ENCODE results near the gene CRABP2.

Gene CRABP2

GRCh38 chr1:156728599-156729462, 23.4 kb upstream of the CRABP2 start, which contains the start of gene ISG20L2:
TSS of gene ISG20L2 (minus strand) at chr1:156728766. CDS start at chr1:156727652, 1,114 bp downstream.
- H3K9me3 ChIP-seq (replicated peaks; ENCODE audit: insufficient read depth, low read length), result no peaks in the 10 kb centered on the region
- peaks cover 32% of the 10 kb centered on the region for H3F3A ChIP-seq (ENCODE audit: insufficient read depth, low read length)
- peak within 1 kb of the TSS; percentile 56 for H3K27ac ChIP-seq (ENCODE audit: low read length)
- DNase-seq, result peak; percentile 100
- H3K36me3 ChIP-seq (replicated peaks; ENCODE audit: insufficient read depth, low read length), result peaks cover 7% of the 10 kb centered on the region
- H3K79me2 ChIP-seq (ENCODE audit: low read length), result peaks cover 60% of the 10 kb centered on the region
- H3K27me3 ChIP-seq (replicated peaks; ENCODE audit: insufficient read depth, low read length), result no peaks in the 10 kb centered on the region
- H3K4me2 ChIP-seq (ENCODE audit: low read depth, low read length), result peak within 1 kb of the TSS; percentile 97
- peak within 1 kb of the TSS; percentile 90 for H2AFZ ChIP-seq (ENCODE audit: low read length)
- H3K9me2 ChIP-seq (replicated peaks; ENCODE audit: insufficient read depth, low read length), result no peaks in the 10 kb centered on the region
- peak within 1 kb of the TSS; percentile 85 for H3K9ac ChIP-seq (ENCODE audit: low read length)
- H3K4me1 ChIP-seq (ENCODE audit: low read length), result peaks cover 16% of the 10 kb centered on the region
- H3K4me3 ChIP-seq (ENCODE audit: low read length), result peak within 1 kb of the TSS; percentile 95
- peaks cover 18% of the 10 kb centered on the region for H4K20me1 ChIP-seq (ENCODE audit: insufficient read depth, low read length)
- TF ChIP-seq EZH2phosphoT487 (IDR thresholded peaks at IDR 0.05; ENCODE audit: low read length) (no peak), CTCF (IDR thresholded peaks at IDR 0.05; ENCODE audit: low read length) (no peak), EZH2 (optimal IDR thresholded peaks at IDR 0.05; ENCODE audit: low read depth, low read length) (no peak)

- Histone ChIP-seq H4K20me1 (ENCODE audit: insufficient read depth, low read length) (peaks cover 21% of the 10 kb centered on the region), H3K4me3 (ENCODE audit: low read length) (peak within 1 kb of the TSS; percentile 95), H3K9me3 (replicated peaks; ENCODE audit: insufficient read depth, low read length) (no peaks in the 10 kb centered on the region), H3K4me2 (ENCODE audit: low read depth, low read length) (peak within 1 kb of the TSS; percentile 97), H3K4me1 (ENCODE audit: low read length) (peaks cover 16% of the 10 kb centered on the region), H3K9me2 (replicated peaks; ENCODE audit: insufficient read depth, low read length) (no peaks in the 10 kb centered on the region), H3K36me3 (replicated peaks; ENCODE audit: insufficient read depth, low read length) (peaks cover 14% of the 10 kb centered on the region), H3K27ac (ENCODE audit: low read length) (peak within 1 kb of the TSS; percentile 56), H2AFZ (ENCODE audit: low read length) (peak within 1 kb of the TSS; percentile 90), H3K9ac (ENCODE audit: low read length) (peak within 1 kb of the TSS; percentile 85), H3F3A (ENCODE audit: insufficient read depth, low read length) (peaks cover 32% of the 10 kb centered on the region), H3K79me2 (ENCODE audit: low read length) (peaks cover 67% of the 10 kb centered on the region), H3K27me3 (replicated peaks; ENCODE audit: insufficient read depth, low read length) (no peaks in the 10 kb centered on the region)
- TF ChIP-seq CTCF (IDR thresholded peaks at IDR 0.05; ENCODE audit: low read length) (no peak), EZH2phosphoT487 (IDR thresholded peaks at IDR 0.05; ENCODE audit: low read length) (no peak), EZH2 (optimal IDR thresholded peaks at IDR 0.05; ENCODE audit: low read depth, low read length) (no peak)
- peak; percentile 93 for DNase-seq
Measured at GRCh38 chr1:156727926-156728598, 22.7 kb upstream of the CRABP2 start, which contains the start of gene METTL25B. TSS of gene METTL25B (plus strand) at chr1:156728469. CDS start at chr1:156729105, 636 bp downstream.

GRCh38 chr1:156727492-156727891, 22.1 kb upstream of the CRABP2 start:
- Histone ChIP-seq H3K36me3 (replicated peaks; ENCODE audit: insufficient read depth, low read length) (peaks cover 19% of the 10 kb centered on the region), H3K9me3 (replicated peaks; ENCODE audit: insufficient read depth, low read length) (no peaks in the 10 kb centered on the region), H3K4me1 (ENCODE audit: low read length) (peaks cover 16% of the 10 kb centered on the region), H3K9ac (ENCODE audit: low read length) (peak overlapping the region; percentile 85), H2AFZ (ENCODE audit: low read length) (no peak overlapping the region), H3K4me3 (ENCODE audit: low read length) (peak overlapping the region; percentile 95), H3K27me3 (replicated peaks; ENCODE audit: insufficient read depth, low read length) (no peaks in the 10 kb centered on the region), H3K9me2 (replicated peaks; ENCODE audit: insufficient read depth, low read length) (no peaks in the 10 kb centered on the region), H3F3A (ENCODE audit: insufficient read depth, low read length) (peaks cover 32% of the 10 kb centered on the region), H3K79me2 (ENCODE audit: low read length) (peaks cover 73% of the 10 kb centered on the region), H3K4me2 (ENCODE audit: low read depth, low read length) (peak overlapping the region; percentile 97), H3K27ac (ENCODE audit: low read length) (peak overlapping the region; percentile 56; the same call in 1 of the 2 replicates), H4K20me1 (ENCODE audit: insufficient read depth, low read length) (peaks cover 21% of the 10 kb centered on the region)
- no peak for TF ChIP-seq EZH2phosphoT487 (IDR thresholded peaks at IDR 0.05; ENCODE audit: low read length)
- TF ChIP-seq CTCF (IDR thresholded peaks at IDR 0.05; ENCODE audit: low read length), result no peak
- TF ChIP-seq EZH2 (optimal IDR thresholded peaks at IDR 0.05; ENCODE audit: low read depth, low read length), result no peak
- DNase-seq, result no peak

All from MM.1S (cell line).